Astrocyte (in vitro differentiated cells and primary cell): ENCODE measurements around the gene NPAS3.

ENCODE experiments used
- EZH2 ChIP-seq: IDR thresholded peaks from 2 replicates; pipeline ENCODE4 v1.6.1; 2012; ENCODE audit warnings: mild to moderate bottlenecking, low read length, inconsistent platforms; ENCODE audit not compliant: insufficient read depth
- TF ChIP-seq, protein P1 (sequence below): IDR thresholded peaks from 2 replicates; pipeline ENCODE4 v1.5.1; 2011; ENCODE audit warnings: low read depth, mild to moderate bottlenecking, inconsistent platforms, low read length, moderate library complexity; ENCODE audit not compliant: insufficient read depth

- TF ChIP-seq, protein P1, sequence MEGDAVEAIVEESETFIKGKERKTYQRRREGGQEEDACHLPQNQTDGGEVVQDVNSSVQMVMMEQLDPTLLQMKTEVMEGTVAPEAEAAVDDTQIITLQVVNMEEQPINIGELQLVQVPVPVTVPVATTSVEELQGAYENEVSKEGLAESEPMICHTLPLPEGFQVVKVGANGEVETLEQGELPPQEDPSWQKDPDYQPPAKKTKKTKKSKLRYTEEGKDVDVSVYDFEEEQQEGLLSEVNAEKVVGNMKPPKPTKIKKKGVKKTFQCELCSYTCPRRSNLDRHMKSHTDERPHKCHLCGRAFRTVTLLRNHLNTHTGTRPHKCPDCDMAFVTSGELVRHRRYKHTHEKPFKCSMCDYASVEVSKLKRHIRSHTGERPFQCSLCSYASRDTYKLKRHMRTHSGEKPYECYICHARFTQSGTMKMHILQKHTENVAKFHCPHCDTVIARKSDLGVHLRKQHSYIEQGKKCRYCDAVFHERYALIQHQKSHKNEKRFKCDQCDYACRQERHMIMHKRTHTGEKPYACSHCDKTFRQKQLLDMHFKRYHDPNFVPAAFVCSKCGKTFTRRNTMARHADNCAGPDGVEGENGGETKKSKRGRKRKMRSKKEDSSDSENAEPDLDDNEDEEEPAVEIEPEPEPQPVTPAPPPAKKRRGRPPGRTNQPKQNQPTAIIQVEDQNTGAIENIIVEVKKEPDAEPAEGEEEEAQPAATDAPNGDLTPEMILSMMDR, result no peak
- no peak for TF ChIP-seq EZH2
Measured at GRCh38 chr14:33232031-33232430, 293.4 kb downstream of the NPAS3 start.
